ENCODE measurements around the gene KRTAP5-7. TPM values are rescaled to one million over a fixed set of nuclear protein-coding genes. Genes with fewer than 3 reads are reported as not detected.

Gene KRTAP5-7
- total RNA-seq, 2 experiments from 2014 or later = not detected

DNA sequence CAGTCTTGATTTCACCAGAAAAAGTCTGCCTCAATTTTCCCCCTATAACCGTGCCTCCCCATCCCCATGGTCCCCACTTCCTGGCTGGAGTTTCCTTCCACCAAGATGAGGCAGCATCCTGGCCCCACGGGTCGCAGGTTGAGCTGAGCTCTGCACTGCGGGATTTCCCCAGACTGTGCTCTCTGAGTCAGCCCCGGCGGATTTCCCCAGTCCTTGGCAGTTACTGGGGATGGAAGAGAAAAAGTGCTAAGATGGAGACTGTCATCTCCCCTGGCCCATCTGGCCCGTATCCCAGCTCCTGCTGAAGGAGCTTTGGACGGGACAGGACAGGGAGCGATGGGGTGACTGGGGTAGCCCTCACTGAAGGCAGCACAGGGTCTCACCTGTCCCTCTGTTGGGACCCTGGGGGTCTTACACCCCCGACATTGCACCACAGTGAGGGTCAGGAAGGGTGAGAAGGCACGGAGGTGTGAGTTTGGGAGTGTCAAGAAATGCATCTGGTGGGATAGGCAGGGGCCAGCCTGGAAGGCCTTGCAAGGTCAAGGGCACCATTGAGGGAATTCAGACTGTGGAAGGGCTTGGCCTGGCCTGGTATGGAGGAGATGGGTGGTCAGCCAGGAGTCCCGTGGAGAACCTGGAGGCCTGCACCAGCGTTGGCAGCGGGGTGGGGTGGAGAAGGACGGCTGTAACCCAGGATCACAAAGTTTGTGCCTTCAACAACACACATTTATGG, 37.6 kb upstream of the KRTAP5-7 start:
- H3K4me3 Mint-ChIP-seq = no peak overlapping the region
- POLR2A ChIA-PET = no interaction called here
- DNase-seq = no peak

DNA sequence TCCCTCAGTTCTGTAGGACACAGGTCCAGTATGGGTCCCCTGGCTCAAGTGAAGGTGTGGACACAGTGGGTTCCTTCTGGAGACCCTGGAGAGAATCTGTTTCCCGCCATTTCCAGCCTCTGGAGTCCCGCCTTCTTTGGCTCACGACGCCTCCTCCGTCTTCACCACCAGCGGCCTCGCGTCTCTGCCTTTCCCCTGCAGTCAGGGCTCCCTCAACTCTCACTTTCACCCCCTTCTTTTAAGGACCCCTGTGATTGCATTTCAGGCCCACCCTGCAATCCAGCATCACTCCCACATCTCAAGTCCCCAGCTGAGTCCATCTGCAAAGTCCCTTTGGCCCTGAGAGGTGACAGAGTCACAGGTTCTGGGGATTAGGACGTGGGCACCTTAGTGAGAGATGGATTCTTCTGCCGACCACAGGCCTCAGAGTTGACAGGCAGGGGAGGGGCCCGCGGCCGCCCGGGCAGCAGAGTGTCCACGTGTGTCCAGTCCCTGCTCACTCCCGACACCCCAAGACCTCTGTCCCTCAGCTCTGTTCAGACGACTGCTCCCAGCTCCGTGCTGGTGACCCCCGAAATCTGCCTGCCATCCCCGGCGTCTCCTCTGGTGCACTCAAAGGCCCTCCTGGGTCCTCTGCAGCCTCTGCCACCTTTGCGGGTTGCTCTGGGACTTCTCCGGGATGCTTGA, 36.9 kb upstream of the KRTAP5-7 start:
- H3K27me3 Mint-ChIP-seq = no peaks in the 10 kb centered on the region
- H3K27ac Mint-ChIP-seq = no peak overlapping the region
- ATAC-seq (ENCODE audit: low read depth) = no peak
- peaks cover 31% of the 10 kb centered on the region for H3K36me3 Mint-ChIP-seq
- peaks cover 3% of the 10 kb centered on the region for H3K4me1 Mint-ChIP-seq
- H3K9me3 Mint-ChIP-seq = no peaks in the 10 kb centered on the region
- POLR2A ChIA-PET = no interaction called here
- H3K4me3 Mint-ChIP-seq = no peak overlapping the region
- no peak for DNase-seq

More for the DNA sequence above, 37.6 kb upstream of the KRTAP5-7 start:
- no peaks in the 10 kb centered on the region for H3K9me3 Mint-ChIP-seq
- H3K36me3 Mint-ChIP-seq = peaks cover 31% of the 10 kb centered on the region
- no peaks in the 10 kb centered on the region for H3K27me3 Mint-ChIP-seq
- H3K27ac Mint-ChIP-seq = no peak overlapping the region
- peaks cover 3% of the 10 kb centered on the region for H3K4me1 Mint-ChIP-seq
- peak; percentile 39 for ATAC-seq (ENCODE audit: low read depth)

DNA sequence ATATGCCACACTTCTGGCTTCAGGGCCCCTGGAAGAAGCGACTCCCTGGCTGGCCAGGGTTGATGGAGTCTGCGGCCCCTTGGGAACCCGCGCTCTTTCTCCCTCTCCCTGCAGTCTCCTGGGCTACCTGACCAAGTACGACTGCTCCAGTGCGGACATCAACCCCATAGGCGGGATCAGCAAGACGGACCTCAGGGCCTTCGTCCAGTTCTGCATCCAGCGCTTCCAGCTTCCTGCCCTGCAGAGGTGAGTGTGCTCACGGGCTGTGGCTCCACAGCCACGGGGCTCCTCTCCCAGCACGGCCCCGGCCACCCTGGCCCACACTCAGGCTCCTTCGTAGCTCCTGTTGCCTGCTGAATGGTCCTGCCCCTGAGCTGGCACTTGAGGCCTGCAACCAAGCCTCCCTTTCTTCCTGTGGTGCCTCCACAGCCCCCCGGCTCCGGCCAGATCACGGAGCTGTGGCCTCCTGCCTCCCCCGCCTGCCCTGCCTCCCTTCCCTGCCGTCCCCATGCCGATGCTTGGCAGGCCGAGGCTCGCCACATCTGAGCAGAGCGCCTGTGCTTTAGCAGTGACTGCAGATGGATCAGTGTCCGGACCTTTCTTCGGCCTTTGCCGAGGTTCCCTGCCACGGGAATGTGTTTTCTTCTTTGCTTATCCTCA, 36.2 kb upstream of the KRTAP5-7 start:
- H3K4me3 Mint-ChIP-seq = no peak overlapping the region
- H3K9me3 Mint-ChIP-seq = no peaks in the 10 kb centered on the region
- H3K27ac Mint-ChIP-seq = no peak overlapping the region
- ATAC-seq (ENCODE audit: low read depth) (no peak), DNase-seq (no peak)
- peaks cover 32% of the 10 kb centered on the region for H3K36me3 Mint-ChIP-seq
- POLR2A ChIA-PET = no interaction called here
- peaks cover 3% of the 10 kb centered on the region for H3K4me1 Mint-ChIP-seq
- H3K27me3 Mint-ChIP-seq = no peaks in the 10 kb centered on the region

DNA sequence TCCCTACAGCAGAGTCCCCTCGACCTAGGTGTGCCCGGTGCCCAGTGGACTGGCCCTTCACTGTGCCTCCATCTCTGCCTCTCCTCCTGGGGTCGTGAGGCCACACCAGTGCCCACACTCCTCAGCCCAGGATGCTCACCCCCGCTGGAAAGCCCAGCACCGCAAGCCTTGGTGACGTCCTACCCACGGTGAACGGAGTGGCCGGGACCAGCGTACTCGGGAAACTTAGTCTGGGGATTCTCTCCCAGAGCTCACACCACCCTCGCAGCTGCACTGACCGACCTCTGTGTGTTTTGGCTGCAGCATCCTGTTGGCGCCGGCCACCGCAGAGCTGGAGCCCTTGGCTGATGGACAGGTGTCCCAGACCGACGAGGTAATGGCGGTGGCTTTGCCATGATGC, 35.5 kb upstream of the KRTAP5-7 start:
- Mint-ChIP-seq H3K4me3 (no peak overlapping the region), H3K36me3 (peaks cover 25% of the 10 kb centered on the region), H3K27me3 (no peaks in the 10 kb centered on the region), H3K4me1 (peaks cover 3% of the 10 kb centered on the region), H3K9me3 (no peaks in the 10 kb centered on the region), H3K27ac (no peak overlapping the region)
- no peak for ATAC-seq (ENCODE audit: low read depth)
- POLR2A ChIA-PET = no interaction called here
- no peak for DNase-seq

DNA sequence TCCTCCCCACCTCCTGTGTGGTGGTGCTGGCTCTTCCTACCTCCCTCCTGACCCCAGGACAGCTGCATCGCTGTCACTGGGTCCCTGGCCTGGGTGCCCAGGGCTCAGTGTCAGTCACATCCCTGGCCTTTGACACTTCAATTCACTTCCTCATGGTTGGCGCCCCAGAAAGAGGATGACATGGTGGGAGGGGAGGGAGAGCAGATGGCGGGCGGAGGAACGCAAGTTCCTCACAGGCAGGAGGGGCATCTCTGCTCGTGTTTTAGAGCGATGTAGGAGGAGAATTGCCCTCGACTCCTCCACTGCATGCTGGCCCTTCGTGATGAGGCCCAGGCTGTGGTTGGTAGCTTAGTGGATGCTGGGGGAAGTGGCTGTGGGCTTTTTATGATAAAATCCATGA, 35.1 kb upstream of the KRTAP5-7 start:
- POLR2A ChIA-PET = no interaction called here
- Mint-ChIP-seq H3K4me1 (peaks cover 3% of the 10 kb centered on the region), H3K36me3 (peaks cover 24% of the 10 kb centered on the region), H3K9me3 (no peaks in the 10 kb centered on the region), H3K27me3 (no peaks in the 10 kb centered on the region), H3K27ac (no peak overlapping the region), H3K4me3 (no peak overlapping the region)
- ATAC-seq (ENCODE audit: low read depth) (no peak), DNase-seq (no peak)

DNA sequence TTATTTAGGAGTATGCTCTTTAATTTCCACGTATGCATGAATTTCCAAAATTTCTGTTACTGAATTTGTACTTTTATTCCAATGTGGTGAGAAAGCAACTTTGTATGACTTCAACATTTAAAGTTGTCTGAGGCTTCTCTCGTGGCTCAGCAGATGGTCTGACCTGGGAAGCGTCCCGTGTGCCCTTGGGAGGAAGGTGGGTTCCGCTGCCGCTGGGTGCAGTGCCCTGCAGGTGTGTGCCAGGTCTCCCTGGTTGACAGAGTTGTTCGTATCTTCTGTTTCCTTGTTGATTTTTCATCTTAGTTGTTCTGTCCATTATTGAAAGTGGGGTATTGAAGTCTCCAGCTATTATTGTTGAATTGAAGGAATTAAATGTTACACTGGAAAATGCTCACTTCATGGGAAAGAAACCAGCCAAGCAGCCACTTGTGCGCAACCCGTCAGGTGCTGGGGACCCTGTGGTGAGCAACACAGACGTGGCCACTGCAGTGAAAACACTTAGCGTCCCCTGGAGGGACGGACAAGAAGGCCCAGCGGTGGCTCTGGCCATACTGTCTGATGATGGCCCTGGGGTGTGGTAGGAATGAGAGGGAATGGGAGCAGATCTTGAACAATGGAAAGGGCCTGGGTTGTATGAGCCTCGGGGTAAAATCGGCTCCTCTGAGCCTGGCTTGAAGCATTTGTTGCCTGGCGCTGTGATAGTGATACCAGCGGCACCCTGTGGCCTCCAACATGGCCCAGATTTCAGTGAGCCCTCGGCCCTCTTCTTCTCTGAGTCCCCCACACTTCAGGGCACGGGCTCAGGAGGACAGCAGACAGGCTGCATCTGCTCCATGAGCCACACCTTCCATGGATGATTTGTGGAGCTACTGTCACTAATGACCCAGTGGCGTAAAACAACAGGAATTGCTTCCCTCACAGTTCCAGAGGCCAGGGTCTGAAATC, 31.5 kb upstream of the KRTAP5-7 start:
- no peak for DNase-seq
- Mint-ChIP-seq H3K27ac (peak overlapping the region; percentile 22), H3K4me3 (no peak overlapping the region), H3K9me3 (no peaks in the 10 kb centered on the region), H3K27me3 (no peaks in the 10 kb centered on the region), H3K4me1 (peaks cover 6% of the 10 kb centered on the region), H3K36me3 (peaks cover 39% of the 10 kb centered on the region)
- no peak for ATAC-seq (ENCODE audit: low read depth)
- POLR2A ChIA-PET = no interaction called here

DNA sequence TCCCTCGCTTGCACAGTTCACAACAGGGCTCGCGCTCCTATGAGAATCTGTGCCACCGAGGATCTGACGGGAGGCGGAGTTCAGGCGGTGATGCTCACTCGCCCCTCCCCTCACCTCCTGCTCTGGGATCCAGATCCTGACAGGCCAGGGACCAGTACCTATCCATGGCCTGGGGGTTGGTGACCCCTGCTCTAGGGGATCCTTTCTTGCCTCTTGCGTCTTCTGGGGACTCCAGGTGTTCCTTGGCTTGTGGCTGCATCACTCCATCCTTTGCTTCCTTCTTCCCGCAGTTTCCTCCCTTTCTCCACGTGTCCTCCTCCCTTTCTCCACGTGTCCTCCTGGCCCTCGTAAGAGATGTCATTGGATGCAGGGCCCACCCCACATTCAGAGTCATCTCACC, 30.6 kb upstream of the KRTAP5-7 start:
- H3K27me3 Mint-ChIP-seq = no peaks in the 10 kb centered on the region
- H3K4me1 Mint-ChIP-seq = peaks cover 6% of the 10 kb centered on the region
- POLR2A ChIA-PET = no interaction called here
- H3K27ac Mint-ChIP-seq = no peak overlapping the region
- H3K4me3 Mint-ChIP-seq = no peak overlapping the region
- DNase-seq (no peak), ATAC-seq (ENCODE audit: low read depth) (no peak)
- peaks cover 37% of the 10 kb centered on the region for H3K36me3 Mint-ChIP-seq
- no peaks in the 10 kb centered on the region for H3K9me3 Mint-ChIP-seq

DNA sequence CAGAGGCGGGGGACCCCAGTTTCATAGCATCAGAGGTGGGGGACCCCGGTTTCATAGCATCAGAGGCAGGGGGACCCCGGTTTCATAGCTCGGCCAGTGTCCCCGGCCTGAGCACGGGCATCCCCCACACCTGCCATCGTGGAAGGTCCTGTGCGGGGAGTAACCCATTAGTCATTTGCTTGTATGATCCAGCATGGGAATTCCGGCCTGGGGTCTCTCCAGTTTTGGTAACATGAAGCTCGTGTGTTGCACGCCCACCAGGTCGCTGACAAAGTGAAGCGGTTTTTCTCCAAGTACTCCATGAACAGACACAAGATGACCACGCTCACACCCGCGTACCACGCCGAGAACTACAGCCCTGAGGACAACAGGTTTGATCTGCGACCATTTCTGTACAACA, 29.0 kb upstream of the KRTAP5-7 start:
- POLR2A ChIA-PET = no interaction called here
- H3K9me3 Mint-ChIP-seq = no peaks in the 10 kb centered on the region
- H3K4me3 Mint-ChIP-seq = no peak overlapping the region
- H3K36me3 Mint-ChIP-seq = peaks cover 35% of the 10 kb centered on the region
- no peak overlapping the region for H3K27ac Mint-ChIP-seq
- DNase-seq (no peak), ATAC-seq (ENCODE audit: low read depth) (no peak)
- H3K4me1 Mint-ChIP-seq = peaks cover 6% of the 10 kb centered on the region
- no peaks in the 10 kb centered on the region for H3K27me3 Mint-ChIP-seq

DNA sequence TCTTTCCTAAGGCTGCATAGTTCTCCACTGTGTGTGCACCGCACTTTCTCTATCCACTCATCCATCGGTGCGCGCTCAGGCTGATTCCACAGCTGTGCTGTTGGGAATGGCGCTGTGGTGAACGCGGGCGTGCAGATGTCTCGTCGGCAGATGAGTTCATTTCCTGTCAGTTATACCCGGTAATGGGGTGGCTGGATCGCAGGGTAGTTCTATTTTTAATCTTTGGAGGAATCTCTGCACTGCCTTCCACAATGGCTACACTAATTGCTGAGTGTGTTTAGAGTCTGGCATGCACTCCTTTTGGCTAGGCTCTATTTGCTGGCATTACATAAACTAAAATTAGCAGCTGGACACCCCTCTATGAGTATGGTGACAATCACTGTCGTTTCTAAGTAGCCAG, 27.9 kb upstream of the KRTAP5-7 start:
- H3K9me3 Mint-ChIP-seq = no peaks in the 10 kb centered on the region
- H3K4me1 Mint-ChIP-seq = peaks cover 6% of the 10 kb centered on the region
- H3K4me3 Mint-ChIP-seq = no peak overlapping the region
- H3K27me3 Mint-ChIP-seq = no peaks in the 10 kb centered on the region
- peak overlapping the region; percentile 78 for H3K27ac Mint-ChIP-seq
- POLR2A ChIA-PET = no interaction called here
- peaks cover 43% of the 10 kb centered on the region for H3K36me3 Mint-ChIP-seq
- DNase-seq (no peak), ATAC-seq (ENCODE audit: low read depth) (no peak)

DNA sequence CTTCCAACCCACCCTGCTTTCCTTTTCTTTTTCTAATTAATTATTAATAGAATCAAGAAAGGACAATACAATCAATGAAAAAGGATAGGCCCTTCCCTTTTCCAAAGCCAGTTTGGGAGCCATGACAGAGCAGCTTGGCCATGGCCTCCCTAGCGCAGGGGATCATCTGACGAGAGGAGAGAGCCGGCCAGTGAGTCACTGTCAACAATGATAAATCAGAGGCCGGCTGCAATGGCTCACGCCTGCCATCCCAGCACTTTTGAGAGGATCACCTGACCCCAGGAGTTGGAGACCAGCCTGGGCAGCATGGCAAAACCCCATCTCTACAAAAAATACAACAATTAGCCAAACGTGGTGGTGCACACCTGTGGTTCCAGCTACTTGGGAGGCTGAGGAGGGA, 27.5 kb upstream of the KRTAP5-7 start:
- Mint-ChIP-seq H3K27me3 (no peaks in the 10 kb centered on the region), H3K27ac (no peak overlapping the region), H3K36me3 (peaks cover 44% of the 10 kb centered on the region), H3K4me3 (no peak overlapping the region), H3K4me1 (peaks cover 6% of the 10 kb centered on the region), H3K9me3 (no peaks in the 10 kb centered on the region)
- DNase-seq (no peak), ATAC-seq (ENCODE audit: low read depth) (no peak)
- POLR2A ChIA-PET = no interaction called here

DNA sequence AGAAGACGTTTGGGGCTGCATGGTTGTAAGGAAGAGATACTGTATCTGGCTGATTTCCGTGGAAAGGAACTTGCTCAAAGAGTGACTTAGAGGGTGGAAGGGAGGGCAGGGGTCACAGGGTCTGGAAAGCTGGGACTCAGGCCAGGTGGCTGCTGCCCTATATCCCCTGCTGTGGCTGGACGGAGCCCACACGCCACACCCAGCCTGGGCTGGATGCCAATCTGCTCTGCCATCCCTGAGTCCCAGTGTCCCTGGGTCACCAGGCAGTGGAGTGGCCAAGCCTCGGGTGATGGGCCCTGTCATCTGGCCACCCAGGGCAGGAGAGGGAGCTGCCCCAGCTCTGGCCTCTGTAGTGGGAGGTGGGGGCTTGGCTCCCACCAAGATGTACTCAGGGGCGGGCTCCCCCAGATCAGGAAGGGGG, 26.5 kb upstream of the KRTAP5-7 start:
- H3K27me3 Mint-ChIP-seq = no peaks in the 10 kb centered on the region
- DNase-seq (no peak), ATAC-seq (ENCODE audit: low read depth) (no peak)
- H3K36me3 Mint-ChIP-seq = peaks cover 40% of the 10 kb centered on the region
- H3K4me1 Mint-ChIP-seq = peaks cover 6% of the 10 kb centered on the region
- no peak overlapping the region for H3K27ac Mint-ChIP-seq
- H3K9me3 Mint-ChIP-seq = peaks cover 2% of the 10 kb centered on the region
- H3K4me3 Mint-ChIP-seq = no peak overlapping the region
- POLR2A ChIA-PET = no interaction called here

DNA sequence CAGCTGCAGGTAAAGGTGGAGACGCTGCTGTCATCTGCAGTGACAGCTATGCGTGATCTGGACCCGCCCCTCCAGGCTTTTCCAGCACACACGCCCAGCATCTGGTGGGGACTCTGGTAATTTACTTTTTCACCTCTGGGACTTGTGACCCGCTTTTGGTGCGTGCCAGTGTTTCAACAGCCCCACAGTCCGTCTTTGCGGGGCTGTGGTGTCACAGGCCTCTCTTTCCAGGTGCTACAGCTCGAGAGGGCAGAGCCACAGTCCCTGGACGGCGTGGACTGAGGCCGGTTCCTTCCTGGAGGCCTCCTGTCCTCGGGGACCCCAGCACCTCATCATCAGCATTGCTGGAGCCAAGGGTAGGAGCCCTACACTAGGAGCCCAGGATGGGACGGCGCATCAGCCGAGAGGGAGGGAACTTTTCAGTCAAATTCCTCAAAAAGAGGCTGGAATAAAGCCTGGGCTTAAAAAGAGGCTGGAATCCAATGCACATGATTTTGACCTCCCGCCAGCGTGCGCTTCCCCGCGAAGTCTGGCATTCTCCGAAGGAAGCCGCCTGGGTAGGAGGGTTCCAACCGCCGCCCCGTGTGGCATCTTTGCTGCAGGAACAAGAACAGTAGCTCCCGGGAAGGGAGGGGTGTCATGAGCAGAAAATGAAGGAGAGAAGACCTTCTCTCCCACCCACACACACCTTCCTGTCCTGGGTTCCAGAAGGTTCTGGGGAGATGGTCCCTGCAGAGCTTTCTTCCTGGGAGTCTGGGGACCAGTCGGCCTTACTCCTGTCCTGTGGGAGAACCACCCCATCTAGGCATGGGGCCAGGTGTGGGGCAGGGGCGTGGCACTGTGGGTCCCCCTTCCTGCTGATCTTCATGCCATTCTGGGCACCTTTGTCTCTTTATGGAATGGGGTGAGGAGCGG, 25.7 kb upstream of the KRTAP5-7 start:
- no peak for DNase-seq
- peaks cover 2% of the 10 kb centered on the region for H3K9me3 Mint-ChIP-seq

More for the DNA sequence above, 25.7 kb upstream of the KRTAP5-7 start:
- POLR2A ChIA-PET = no interaction called here
- Mint-ChIP-seq H3K4me3 (no peak overlapping the region), H3K36me3 (peaks cover 45% of the 10 kb centered on the region), H3K4me1 (peaks cover 6% of the 10 kb centered on the region), H3K27me3 (no peaks in the 10 kb centered on the region), H3K27ac (no peak overlapping the region)
- ATAC-seq (ENCODE audit: low read depth) = no peak
